Stimulated activated CD4-positive, alpha-beta T cell treated with anti-CD3 and anti-CD28 coated beads, Interleukin-2, amount 100 ng/mL, for 48 hours (primary cell): ENCODE measurements around the gene GBE1.
"Not testable (repeated sequence)": the region's sequence is repeated elsewhere in the genome, so short reads cannot be mapped to it uniquely, and the experiment has no call there.

Experiments
- DNase-seq, 2 donors: peaks; one replicate each; pipeline ENCODE4 v3.0.0-alpha.2; 2020

The GBE1 gene

GRCh38 chr3:81752604-81753003, 8.8 kb downstream of the GBE1 start:
- DNase-seq = no peak

- DNase-seq = no peak
These were observed 12.2 kb downstream of the GBE1 start for GRCh38 chr3:81749265-81749664.

GRCh38 chr3:81747280-81747679, 14.2 kb downstream of the GBE1 start:
- not testable (repeated sequence) for DNase-seq

GRCh38 chr3:81744366-81744765, 17.1 kb downstream of the GBE1 start:
- no peak for DNase-seq

- no peak for DNase-seq
These were observed 18.1 kb downstream of the GBE1 start for GRCh38 chr3:81743096-81744025.

GRCh38 chr3:81742581-81742980, 18.9 kb downstream of the GBE1 start:
- DNase-seq = no peak

- no peak for DNase-seq
These were observed 20.2 kb downstream of the GBE1 start for GRCh38 chr3:81741216-81741615.

- DNase-seq = no peak
These were observed 20.7 kb downstream of the GBE1 start for GRCh38 chr3:81740731-81741130.

- no peak for DNase-seq
These were observed 26.1 kb downstream of the GBE1 start for GRCh38 chr3:81735334-81735733.

- DNase-seq = no peak
These were observed 26.7 kb downstream of the GBE1 start for GRCh38 chr3:81734742-81735141.

GRCh38 chr3:81732642-81733041, 28.8 kb downstream of the GBE1 start:
- no peak for DNase-seq

- no peak for DNase-seq
These were observed 32.5 kb downstream of the GBE1 start for GRCh38 chr3:81728766-81729544.

- no peak for DNase-seq
These were observed 34.7 kb downstream of the GBE1 start for GRCh38 chr3:81726735-81727134.

- no peak for DNase-seq
These were observed 35.3 kb downstream of the GBE1 start for GRCh38 chr3:81726132-81726531.

- DNase-seq = no peak
These were observed 37.6 kb downstream of the GBE1 start for GRCh38 chr3:81723732-81724313.

- no peak for DNase-seq
These were observed 43.1 kb downstream of the GBE1 start for GRCh38 chr3:81718311-81718710.

GRCh38 chr3:81716870-81717509, 44.5 kb downstream of the GBE1 start:
- DNase-seq = no peak

GRCh38 chr3:81713031-81713430, 48.4 kb downstream of the GBE1 start:
- no peak for DNase-seq

- no peak for DNase-seq
These were observed 51.8 kb downstream of the GBE1 start for GRCh38 chr3:81709606-81710005.

- no peak for DNase-seq
These were observed 53.4 kb downstream of the GBE1 start for GRCh38 chr3:81707996-81708395.

GRCh38 chr3:81702126-81702525, 59.3 kb downstream of the GBE1 start:
- no peak for DNase-seq

GRCh38 chr3:81699536-81700320, 61.7 kb downstream of the GBE1 start:
- no peak for DNase-seq
